Activated CD4-positive, alpha-beta T cell treated with anti-CD3 and anti-CD28 coated beads, Interleukin-2, amount 50 U/mL, for 24 hours (primary cell): ENCODE data around the gene SIPA1L2.

ENCODE experiments used
- DNase-seq, 2 donors: peaks; one replicate each; pipeline ENCODE4 v3.0.0-alpha.2; 2020; ENCODE audit warnings: low read depth in 1 of 2, low spot score in 1 of 2

SIPA1L2 gene

GRCh38 chr1:232590744-232591082 is 39.2 kb downstream of the SIPA1L2 start:
- no peak for DNase-seq

DNA sequence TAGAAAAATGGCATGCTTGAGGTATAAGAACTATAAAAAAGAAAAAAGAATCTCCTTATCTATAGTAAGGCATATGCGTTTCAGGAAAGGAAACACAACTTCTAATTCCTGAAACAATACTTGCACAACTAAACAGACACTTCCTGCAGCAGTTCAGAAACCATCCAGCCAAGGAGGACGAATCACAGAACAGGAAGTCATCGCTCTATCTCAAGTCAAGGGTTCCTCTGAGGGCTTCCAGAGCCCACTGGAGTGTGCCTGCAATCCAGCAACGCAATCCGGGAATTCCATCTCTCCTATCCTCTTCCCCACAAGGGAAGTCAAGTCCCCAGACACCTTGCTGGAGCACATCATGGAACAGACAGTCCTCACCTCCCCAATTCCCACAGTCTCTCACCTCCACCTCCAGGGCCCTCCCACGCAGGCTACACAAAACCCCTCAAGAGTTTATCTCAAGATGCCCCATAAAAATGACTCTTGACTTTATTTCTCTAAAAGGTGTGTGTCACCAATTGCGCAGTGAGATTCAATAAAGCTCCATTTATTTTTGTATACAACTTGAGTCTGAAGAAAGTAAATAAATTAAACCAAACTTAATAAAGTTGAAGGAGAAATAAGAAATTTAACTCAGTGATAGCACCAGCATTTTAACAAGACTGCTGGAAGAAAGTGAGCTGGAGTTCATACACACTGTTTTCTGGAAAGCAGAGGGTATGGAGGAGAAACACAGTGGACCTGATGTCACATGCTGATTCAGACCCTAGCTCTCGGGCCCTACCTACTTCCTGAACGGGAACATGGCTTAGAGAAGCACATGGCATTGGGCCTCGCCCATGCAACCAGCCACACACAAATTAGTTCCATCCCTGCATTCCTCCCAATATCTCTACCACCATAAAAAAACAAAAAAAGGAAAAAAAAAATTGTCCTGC is 39.9 kb downstream of the SIPA1L2 start:
- no peak for DNase-seq

- DNase-seq, result no peak
Measured at GRCh38 chr1:232589111-232589811, 40.7 kb downstream of the SIPA1L2 start.

DNA sequence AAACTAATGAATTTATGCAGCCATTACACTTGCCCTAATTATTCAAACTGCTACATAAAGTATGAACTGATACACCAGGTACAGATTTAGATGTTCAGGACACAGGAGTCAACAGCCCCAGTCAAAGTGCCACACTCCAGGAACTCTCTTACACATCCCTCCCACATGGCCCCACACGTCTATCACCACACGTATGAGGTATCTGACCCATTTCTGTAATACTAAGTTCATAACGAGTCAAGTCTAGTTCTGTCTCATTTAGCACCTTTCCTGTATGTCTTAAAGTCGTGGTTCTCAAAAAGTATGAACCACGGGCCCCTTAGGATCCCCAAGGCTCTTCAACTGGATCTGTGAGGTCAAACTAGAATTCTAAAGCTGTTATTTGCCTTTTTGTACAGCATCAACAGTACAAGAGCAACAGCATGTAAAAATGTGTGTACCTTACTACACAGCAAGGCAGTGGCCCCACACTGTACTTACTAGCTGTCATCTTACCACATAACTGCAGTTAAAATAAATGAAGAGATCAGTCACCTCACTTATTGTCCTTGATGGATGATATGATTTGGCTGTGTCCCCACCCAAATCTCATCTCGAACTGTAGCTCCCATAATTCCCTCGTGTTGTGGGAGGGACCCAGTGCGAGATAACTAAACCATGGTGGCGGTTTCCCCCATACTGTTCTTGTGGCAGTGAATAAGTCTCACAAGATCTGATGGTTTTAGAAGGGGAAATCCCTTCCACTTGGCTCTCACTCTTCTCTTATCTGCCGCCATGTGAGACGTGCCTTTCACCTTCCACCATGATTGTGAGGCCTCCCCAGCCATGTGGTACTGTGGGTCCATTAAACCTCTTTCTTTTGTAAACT is 42.6 kb downstream of the SIPA1L2 start:
- no peak for DNase-seq

DNA sequence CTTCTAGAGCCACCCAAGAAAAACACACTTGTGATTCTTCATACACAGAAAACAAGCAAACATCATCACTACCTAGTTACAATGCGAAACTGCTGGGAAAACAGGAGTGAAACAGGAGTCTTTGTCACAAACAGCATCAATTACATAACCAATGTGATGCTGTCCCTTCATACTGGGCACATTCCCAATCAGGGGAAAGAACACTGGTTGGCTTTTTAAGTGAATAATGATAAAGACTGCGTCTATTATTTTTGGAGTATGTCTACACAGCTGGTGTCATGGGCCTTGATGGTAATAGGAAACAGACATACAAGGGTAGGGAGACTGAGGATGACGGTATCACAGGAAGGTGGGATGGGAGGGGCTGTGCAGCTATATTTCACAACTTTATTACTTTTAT is 43.3 kb downstream of the SIPA1L2 start:
- DNase-seq, result no peak

DNA sequence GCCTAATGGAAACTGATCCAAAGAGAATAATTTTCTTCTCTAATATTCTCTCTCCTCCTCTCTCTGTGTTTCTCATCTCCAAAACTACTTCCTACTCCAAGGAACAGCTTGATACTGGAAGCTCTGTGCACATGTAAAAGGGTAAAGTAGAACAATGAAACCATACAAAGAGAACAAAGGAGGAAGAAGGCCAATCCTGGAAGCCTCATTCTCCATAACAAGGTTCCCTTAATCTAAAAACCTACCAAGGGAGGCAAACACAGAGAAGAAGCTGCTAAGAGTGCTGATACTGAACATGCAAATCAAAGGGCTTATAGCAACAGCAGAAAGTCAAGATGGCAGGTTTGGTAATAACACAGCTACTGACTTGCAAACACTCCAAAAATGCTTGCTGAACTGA is 44.4 kb downstream of the SIPA1L2 start:
- DNase-seq, result no peak

GRCh38 chr1:232581932-232582331 is 48.0 kb downstream of the SIPA1L2 start:
- DNase-seq, result no peak
